ENCODE data around the gene BCL2L13.

DNA sequence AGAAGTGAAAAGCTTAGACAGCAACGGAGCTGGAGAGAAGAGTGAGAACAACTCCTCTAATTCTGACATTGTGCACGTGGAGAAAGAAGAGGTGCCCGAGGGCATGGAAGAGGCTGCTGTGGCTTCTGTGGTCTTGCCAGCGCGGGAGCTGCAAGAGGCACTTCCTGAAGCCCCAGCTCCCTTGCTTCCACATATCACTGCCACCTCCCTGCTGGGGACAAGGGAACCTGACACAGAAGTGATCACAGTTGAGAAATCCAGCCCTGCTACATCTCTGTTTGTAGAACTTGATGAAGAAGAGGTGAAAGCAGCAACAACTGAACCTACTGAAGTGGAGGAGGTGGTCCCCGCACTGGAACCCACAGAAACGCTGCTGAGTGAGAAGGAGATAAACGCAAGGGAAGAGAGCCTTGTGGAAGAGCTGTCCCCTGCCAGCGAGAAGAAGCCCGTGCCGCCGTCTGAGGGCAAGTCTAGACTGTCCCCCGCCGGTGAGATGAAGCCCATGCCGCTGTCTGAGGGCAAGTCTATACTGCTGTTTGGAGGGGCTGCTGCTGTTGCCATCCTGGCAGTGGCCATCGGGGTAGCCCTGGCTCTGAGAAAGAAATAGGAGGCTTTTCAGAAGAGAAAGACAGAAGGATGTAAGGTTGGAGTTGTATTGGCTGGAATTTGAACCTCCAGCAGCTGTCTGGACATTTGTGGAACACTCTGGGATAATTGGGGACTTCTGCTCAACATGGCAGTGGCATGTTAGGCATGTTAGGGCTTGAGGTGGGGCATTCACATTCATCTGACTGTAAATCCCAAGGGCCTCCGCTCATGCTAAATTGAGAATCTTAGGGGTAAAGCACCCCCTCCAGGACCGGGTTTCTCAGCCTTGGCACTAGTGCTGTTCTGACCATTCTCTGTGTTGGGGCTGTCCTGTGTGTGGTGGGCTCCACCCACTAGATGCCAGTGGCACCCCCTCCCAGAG, 88.7 kb downstream of the BCL2L13 start:
- TF ChIP-seq POLR2AphosphoS5 (IDR thresholded peaks at IDR 0.05): peak in 1 of 3 donors; percentile 31
- TF ChIP-seq, protein P1, sequence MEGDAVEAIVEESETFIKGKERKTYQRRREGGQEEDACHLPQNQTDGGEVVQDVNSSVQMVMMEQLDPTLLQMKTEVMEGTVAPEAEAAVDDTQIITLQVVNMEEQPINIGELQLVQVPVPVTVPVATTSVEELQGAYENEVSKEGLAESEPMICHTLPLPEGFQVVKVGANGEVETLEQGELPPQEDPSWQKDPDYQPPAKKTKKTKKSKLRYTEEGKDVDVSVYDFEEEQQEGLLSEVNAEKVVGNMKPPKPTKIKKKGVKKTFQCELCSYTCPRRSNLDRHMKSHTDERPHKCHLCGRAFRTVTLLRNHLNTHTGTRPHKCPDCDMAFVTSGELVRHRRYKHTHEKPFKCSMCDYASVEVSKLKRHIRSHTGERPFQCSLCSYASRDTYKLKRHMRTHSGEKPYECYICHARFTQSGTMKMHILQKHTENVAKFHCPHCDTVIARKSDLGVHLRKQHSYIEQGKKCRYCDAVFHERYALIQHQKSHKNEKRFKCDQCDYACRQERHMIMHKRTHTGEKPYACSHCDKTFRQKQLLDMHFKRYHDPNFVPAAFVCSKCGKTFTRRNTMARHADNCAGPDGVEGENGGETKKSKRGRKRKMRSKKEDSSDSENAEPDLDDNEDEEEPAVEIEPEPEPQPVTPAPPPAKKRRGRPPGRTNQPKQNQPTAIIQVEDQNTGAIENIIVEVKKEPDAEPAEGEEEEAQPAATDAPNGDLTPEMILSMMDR (IDR thresholded peaks at IDR 0.05 in 8 of 11, conservative IDR thresholded peaks at IDR 0.05 in 3 of 11): no peak

All from spleen (tissue), 7 donors.